Spleen (tissue), 7 donors: ENCODE measurements around the gene KCNK4.

Source experiments
- CTCF ChIP-seq, 11 experiments: fragments of 200-600 bp in 7 of 11; fragments of 450-650 bp in 4 of 11; sonication (generic) in 4 of 11; IDR thresholded peaks in 8 of 11; conservative IDR thresholded peaks in 3 of 11; 1 replicate in 7 of 11; 2 replicates in 4 of 11; pipeline versions ENCODE4 v1.4.0 to v1.8.0; 2016 to 2021; ENCODE audit warnings: antibody characterized with exemption in 11 of 11, inconsistent platforms in 4 of 11, mild to moderate bottlenecking in 1 of 11
- POLR2A ChIP-seq, 3 donors: fragments of 450-650 bp; IDR thresholded peaks; one replicate each; pipeline ENCODE4 v1.5.1; 2017; ENCODE audit warnings: antibody characterized with exemption in 3 of 3, mild to moderate bottlenecking in 1 of 3
- POLR2AphosphoS5 ChIP-seq, 3 donors: sonication (generic); formaldehyde crosslinking; IDR thresholded peaks; one replicate each; pipeline ENCODE4 v1.5.1; 2017; ENCODE audit warnings: antibody characterized with exemption in 3 of 3
- donor health status: DM: no; HTN: no; CAD: no; lungs with moderate emphysema.
- donor health status: DM: no; HTN: no; CAD: no.
- donor health status: DM: no; HTN: no; CAD: no.

DNA sequence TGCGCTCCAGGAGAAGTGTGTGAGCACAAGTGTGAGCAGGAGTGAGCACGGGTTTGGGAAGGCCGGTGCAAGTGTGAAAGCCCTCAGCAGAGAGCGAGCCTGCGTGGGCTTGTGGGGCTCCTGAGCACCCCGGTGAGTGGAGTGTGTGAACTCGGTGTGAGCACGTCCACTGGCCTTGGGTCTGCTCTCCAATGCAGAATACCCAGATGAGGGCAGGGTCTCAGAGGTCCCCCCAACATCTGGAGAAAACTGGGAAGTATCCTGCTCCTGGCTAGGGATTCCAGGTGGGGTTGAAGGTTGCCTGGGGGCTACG, 15.4 kb downstream of the KCNK4 start:
- TF ChIP-seq POLR2A (IDR thresholded peaks at IDR 0.05) (no peak), CTCF (IDR thresholded peaks at IDR 0.05 in 8 of 11, conservative IDR thresholded peaks at IDR 0.05 in 3 of 11) (no peak), POLR2AphosphoS5 (IDR thresholded peaks at IDR 0.05) (no peak)
